Neural cell (in vitro differentiated cells): ENCODE measurements around the gene FAM193B. TPM values are rescaled to one million over a fixed set of nuclear protein-coding genes. Genes with fewer than 3 reads are reported as not detected.

Experiments
- H2AFZ ChIP-seq: fragments of 200-600, 300-800 bp; sonication (generic), shearing (Covaris generic); 2 replicates; pipeline ENCODE4 v1.6.0; 2014; ENCODE audit warnings: low read depth, mild to moderate bottlenecking, antibody characterized with exemption, low read length, moderate library complexity
- H3F3A ChIP-seq: fragments of 200-600 bp; shearing (Covaris generic); 2 replicates; pipeline ENCODE4 v1.6.1; 2016; ENCODE audit warnings: mild to moderate bottlenecking, moderate library complexity, mixed read lengths, antibody characterized with exemption, low read length; ENCODE audit not compliant: insufficient read depth, poor library complexity, severe bottlenecking
- H3K27ac ChIP-seq: fragments of 200-600, 300-800 bp; sonication (generic), shearing (Covaris generic); 2 replicates; pipeline ENCODE4 v1.5.1; 2014; ENCODE audit warnings: mild to moderate bottlenecking, low read length, moderate library complexity
- H3K27me3 ChIP-seq: fragments of 300-800, 200-600 bp; sonication (generic), shearing (Covaris generic); 2 replicates; pipeline ENCODE4 v1.6.0; 2014; ENCODE audit warnings: mild to moderate bottlenecking, low read depth, low read length, moderate library complexity; ENCODE audit not compliant: insufficient read depth
- H3K36me3 ChIP-seq: fragments of 300-800, 200-600 bp; sonication (generic), shearing (Covaris generic); 2 replicates; pipeline ENCODE4 v1.5.1; 2014; ENCODE audit warnings: mild to moderate bottlenecking, antibody characterized with exemption, low read length, moderate library complexity; ENCODE audit not compliant: insufficient read depth
- H3K4me2 ChIP-seq: fragments of 300-800, 200-600 bp; sonication (generic), shearing (Covaris generic); 2 replicates; pipeline ENCODE4 v1.6.0; 2014; ENCODE audit warnings: mild to moderate bottlenecking, low read length
- H3K4me3 ChIP-seq: fragments of 300-800, 200-600 bp; sonication (generic), shearing (Covaris generic); 2 replicates; pipeline ENCODE4 v1.5.1; 2014; ENCODE audit warnings: mild to moderate bottlenecking, low read length, moderate library complexity
- H3K79me2 ChIP-seq: fragments of 200-600 bp; shearing (Covaris generic); replicated peaks from 2 replicates; pipeline ENCODE4 v1.6.0; 2014; ENCODE audit warnings: mild to moderate bottlenecking, low read length, moderate library complexity; ENCODE audit not compliant: insufficient read depth
- H3K9ac ChIP-seq: fragments of 300-800, 200-600 bp; sonication (generic), shearing (Covaris generic); 2 replicates; pipeline ENCODE4 v1.6.1; 2016; ENCODE audit warnings: mild to moderate bottlenecking, low read length, mixed read lengths
- H3K9me2 ChIP-seq: fragments of 200-600 bp; shearing (Covaris generic); 2 replicates; pipeline ENCODE4 v1.6.1; 2016; ENCODE audit warnings: mild to moderate bottlenecking, low read length, mixed read lengths; ENCODE audit not compliant: insufficient read depth
- H3K9me3 ChIP-seq: fragments of 200-600, 300-800 bp; sonication (generic), shearing (Covaris generic); 2 replicates; pipeline ENCODE4 v1.6.1; 2016; ENCODE audit warnings: mild to moderate bottlenecking, mixed run types, low read length, moderate library complexity, mixed read lengths
- H4K20me1 ChIP-seq: fragments of 200-600 bp; shearing (Covaris generic); 2 replicates; pipeline ENCODE4 v1.6.1; 2016; ENCODE audit warnings: mild to moderate bottlenecking, mixed run types; ENCODE audit not compliant: insufficient read depth
- CTCF ChIP-seq: fragments of 450-650 bp; IDR thresholded peaks from 2 replicates; pipeline ENCODE4 v1.5.1; 2014; ENCODE audit warnings: antibody characterized with exemption, mild to moderate bottlenecking, moderate library complexity; ENCODE audit not compliant: poor library complexity, severe bottlenecking
- EP300 ChIP-seq: fragments of 450-650 bp; conservative IDR thresholded peaks from 2 replicates; pipeline ENCODE4 v1.6.1; 2014; ENCODE audit warnings: antibody characterized with exemption, mild to moderate bottlenecking, moderate library complexity; ENCODE audit not compliant: poor library complexity, severe bottlenecking
- EZH2 ChIP-seq: fragments of 200-600, 300-800 bp; shearing (Covaris generic), sonication (generic); IDR thresholded peaks from 2 replicates; pipeline ENCODE4 v1.6.1; 2014; ENCODE audit warnings: antibody characterized with exemption, low read length, borderline replicate concordance, mild to moderate bottlenecking; ENCODE audit not compliant: insufficient read depth, poor library complexity, severe bottlenecking
- MXI1 ChIP-seq: fragments of 450-650 bp; conservative IDR thresholded peaks from 2 replicates; pipeline ENCODE4 v1.6.1; 2014; ENCODE audit warnings: antibody characterized with exemption, mild to moderate bottlenecking; ENCODE audit not compliant: poor library complexity, severe bottlenecking
- POLR2AphosphoS5 ChIP-seq: IDR thresholded peaks from 2 replicates; pipeline ENCODE4 v1.6.1; 2012
- REST ChIP-seq: IDR thresholded peaks from 2 replicates; pipeline ENCODE4 v1.6.1; 2012; ENCODE audit warnings: borderline replicate concordance
- SMC3 ChIP-seq: fragments of 450-650 bp; conservative IDR thresholded peaks from 2 replicates; pipeline ENCODE4 v1.6.1; 2014; ENCODE audit warnings: antibody characterized with exemption, mild to moderate bottlenecking, moderate library complexity; ENCODE audit not compliant: poor library complexity
- TAF1 ChIP-seq: IDR thresholded peaks from 2 replicates; pipeline ENCODE4 v1.6.1; 2012; ENCODE audit warnings: low read depth
- polyA plus RNA-seq: library from polyadenylated mRNA; depleted of rRNA; stranded (reverse); fragments of >200 nt; gene quantifications from 2 replicates; pipeline ENCODE4 v1.2.3, GENCODE V29; 2014

The FAM193B gene
- polyA plus RNA-seq, 1 donor from 2014 or later: 79.2 TPM

GRCh38 chr5:177531209-177531940 is 23.0 kb downstream of the FAM193B start:
- H3K27ac ChIP-seq: no peak overlapping the region
- TF ChIP-seq EP300 (no peak), CTCF (no peak), TAF1 (no peak)
- no peak overlapping the region for H3K9ac ChIP-seq
- H3K9me3 ChIP-seq: no peaks in the 10 kb centered on the region
- H3F3A ChIP-seq: no peaks in the 10 kb centered on the region
- H3K36me3 ChIP-seq: no peaks in the 10 kb centered on the region
- H3K79me2 ChIP-seq: no peaks in the 10 kb centered on the region
- H3K9me2 ChIP-seq: no peaks in the 10 kb centered on the region
- H2AFZ ChIP-seq: no peak overlapping the region
- H4K20me1 ChIP-seq: no peaks in the 10 kb centered on the region
- H3K4me2 ChIP-seq: no peak overlapping the region
- H3K27me3 ChIP-seq: no peaks in the 10 kb centered on the region
- H3K4me3 ChIP-seq: no peak overlapping the region

- no peak for TF ChIP-seq REST
- no peak for TF ChIP-seq EZH2
- no peak for TF ChIP-seq MXI1
- no peak for TF ChIP-seq TAF1
- TF ChIP-seq CTCF: no peak
- TF ChIP-seq EP300: no peak
- no peak for TF ChIP-seq SMC3
- no peak for TF ChIP-seq POLR2AphosphoS5
- Histone ChIP-seq H3K27me3 (no peaks in the 10 kb centered on the region), H3K9ac (no peak overlapping the region), H4K20me1 (no peaks in the 10 kb centered on the region), H3K27ac (no peak overlapping the region), H3K4me2 (no peak overlapping the region), H3K9me2 (no peaks in the 10 kb centered on the region), H3K9me3 (no peaks in the 10 kb centered on the region), H2AFZ (no peak overlapping the region), H3K36me3 (no peaks in the 10 kb centered on the region), H3K4me3 (no peak overlapping the region), H3F3A (no peaks in the 10 kb centered on the region), H3K79me2 (no peaks in the 10 kb centered on the region)
Observed at GRCh38 chr5:177530638-177531037, 23.7 kb downstream of the FAM193B start.
